Stimulated activated CD4-positive, alpha-beta T cell treated with anti-CD3 and anti-CD28 coated beads, Interleukin-4, amount 100 ng/mL, for 1 hour (primary cell): ENCODE results near the gene CEP78.
"Not testable (repeated sequence)": the region's sequence is repeated elsewhere in the genome, so short reads cannot be mapped to it uniquely, and the experiment has no call there.

ENCODE experiments used
- DNase-seq: peaks from one replicate; pipeline ENCODE4 v3.0.0-alpha.2; 2020

Gene CEP78

GRCh38 chr9:78238046-78239038, 2.5 kb downstream of the CEP78 start:
- DNase-seq, result no peak

- no peak for DNase-seq
These were observed 3.6 kb downstream of the CEP78 start for GRCh38 chr9:78239506-78239905.

GRCh38 chr9:78242041-78242440, 6.2 kb downstream of the CEP78 start:
- DNase-seq, result no peak

GRCh38 chr9:78243130-78243529, 7.3 kb downstream of the CEP78 start:
- DNase-seq, result no peak

GRCh38 chr9:78245401-78245800, 9.5 kb downstream of the CEP78 start:
- no peak for DNase-seq

GRCh38 chr9:78248635-78249034, 12.8 kb downstream of the CEP78 start:
- no peak for DNase-seq

- DNase-seq, result no peak
These were observed 13.7 kb downstream of the CEP78 start for GRCh38 chr9:78249542-78249941.

GRCh38 chr9:78252616-78253015, 16.7 kb downstream of the CEP78 start:
- no peak for DNase-seq

GRCh38 chr9:78253285-78253684, 17.4 kb downstream of the CEP78 start:
- DNase-seq, result no peak

- no peak for DNase-seq
These were observed 25.6 kb downstream of the CEP78 start for GRCh38 chr9:78261403-78262001.

GRCh38 chr9:78262655-78263054, 26.8 kb downstream of the CEP78 start:
- no peak for DNase-seq

GRCh38 chr9:78267889-78268288, 32.0 kb downstream of the CEP78 start:
- DNase-seq, result no peak

- no peak for DNase-seq
These were observed 33.9 kb downstream of the CEP78 start for GRCh38 chr9:78269784-78270183.

GRCh38 chr9:78272307-78272706, 36.4 kb downstream of the CEP78 start:
- DNase-seq, result no peak

- no peak for DNase-seq
These were observed 37.9 kb downstream of the CEP78 start for GRCh38 chr9:78273761-78274160.

- no peak for DNase-seq
These were observed 42.4 kb downstream of the CEP78 start for GRCh38 chr9:78278177-78278777.

- no peak for DNase-seq
These were observed 42.9 kb downstream of the CEP78 start for GRCh38 chr9:78278801-78279200.

GRCh38 chr9:78280982-78281668, 45.2 kb downstream of the CEP78 start:
- DNase-seq, result no peak

GRCh38 chr9:78284181-78284580, 48.3 kb downstream of the CEP78 start:
- not testable (repeated sequence) for DNase-seq

GRCh38 chr9:78286125-78286524, 50.2 kb downstream of the CEP78 start:
- DNase-seq, result no peak

GRCh38 chr9:78286946-78287388, 51.1 kb downstream of the CEP78 start:
- DNase-seq, result no peak

GRCh38 chr9:78288214-78288892, 52.5 kb downstream of the CEP78 start:
- no peak for DNase-seq

GRCh38 chr9:78289474-78289873, 53.6 kb downstream of the CEP78 start:
- no peak for DNase-seq
